ENCODE measurements around the gene SPHK2. TPM values are rescaled to one million over a fixed set of nuclear protein-coding genes. Genes with fewer than 3 reads are reported as not detected.

Gene SPHK2
- total RNA-seq, 2 donors from 2014 or later, result 26.9 to 27.2 TPM

DNA sequence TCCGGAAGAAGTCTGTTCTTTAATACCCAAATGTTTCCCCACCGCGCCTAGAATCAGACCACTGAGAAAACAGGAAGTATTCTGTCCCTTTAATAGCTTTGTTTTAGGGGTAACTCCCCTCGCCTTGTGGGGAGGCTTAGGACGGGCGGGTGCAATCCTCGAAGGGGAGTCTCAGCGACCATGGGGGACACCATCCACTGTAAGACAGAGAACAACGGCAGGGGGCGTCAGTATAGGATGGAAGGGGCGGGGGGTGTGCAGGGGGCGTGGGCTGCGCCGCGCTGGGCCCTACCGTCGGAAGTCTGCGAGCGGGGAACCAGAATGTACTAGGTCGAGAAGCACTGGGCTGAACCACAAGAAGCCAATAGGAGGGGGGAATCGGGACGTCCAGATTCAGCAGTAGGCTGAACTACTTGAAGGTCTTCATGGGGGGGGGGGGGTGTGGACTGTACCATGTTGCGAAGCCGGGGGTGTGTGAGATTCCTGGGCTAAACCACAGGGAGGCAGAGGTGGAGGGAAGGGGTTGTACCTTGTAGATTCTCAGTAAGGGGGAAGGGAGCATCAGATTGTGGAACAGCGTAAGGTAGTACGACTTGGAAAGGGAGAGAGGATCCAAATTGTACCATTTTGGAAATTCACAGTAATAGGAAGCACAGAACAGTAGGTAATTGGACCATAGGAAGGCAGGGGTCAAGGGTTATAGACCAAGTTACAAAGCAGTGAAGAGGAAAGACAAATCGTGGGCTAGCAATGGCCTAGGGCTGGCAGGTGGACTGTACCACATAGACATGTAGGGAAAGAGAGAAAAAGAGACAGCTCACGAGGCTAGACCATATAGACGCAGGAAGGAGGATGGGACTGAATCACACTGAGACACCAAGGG lies 18.9 kb downstream of the SPHK2 start:
- ATAC-seq (replicated peaks in 1 of 2), result peak; percentile 38 to 43
- Mint-ChIP-seq H3K4me3 (peak overlapping the region; percentile 90 to 92), H3K27ac (peak overlapping the region; percentile 74)

DNA sequence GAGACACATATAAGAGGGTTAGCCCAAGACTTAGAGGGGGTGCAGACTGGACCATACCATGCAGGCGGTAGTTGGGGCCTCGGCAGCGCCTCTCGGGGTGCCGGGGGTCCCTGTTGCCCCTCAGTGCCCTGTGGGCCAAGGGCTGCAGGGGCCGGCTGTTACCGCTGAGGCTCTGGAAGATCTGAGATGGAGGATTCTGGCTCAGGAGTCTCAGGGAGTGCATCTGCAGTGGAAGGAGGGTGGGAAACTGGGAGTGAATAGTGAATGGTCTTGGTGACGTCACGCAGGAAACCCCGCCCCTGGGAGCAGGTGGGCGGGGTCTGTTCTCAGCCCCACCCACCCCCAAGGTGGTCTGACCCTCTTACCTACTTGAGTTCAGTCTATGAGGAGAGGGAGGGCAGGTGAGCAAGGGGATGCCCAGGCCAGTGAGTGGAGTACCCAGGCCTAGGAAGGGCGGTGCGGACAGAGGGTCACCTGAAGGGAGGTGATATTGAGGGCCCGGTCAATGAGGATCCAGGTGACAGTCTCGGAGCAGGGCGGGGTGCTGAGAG lies 19.6 kb downstream of the SPHK2 start:
- H3K9me3 Mint-ChIP-seq, result peaks cover 2 to 5% of the 10 kb centered on the region in 2 donors
- no peaks in the 10 kb centered on the region for H3K27me3 Mint-ChIP-seq (ENCODE audit: low read depth)
- H3K36me3 Mint-ChIP-seq (ENCODE audit: insufficient read depth in 2 of 2), result peaks cover 0 to 4% of the 10 kb centered on the region in 2 donors
- peak overlapping the region; percentile 90 to 92 for H3K4me3 Mint-ChIP-seq
- H3K4me1 Mint-ChIP-seq (ENCODE audit: low read depth), result peaks cover 33% of the 10 kb centered on the region
- DNase-seq (no peak), ATAC-seq (replicated peaks in 1 of 2) (no peak)
- H3K27ac Mint-ChIP-seq, result peak overlapping the region; percentile 74

More for the DNA sequence above, 18.9 kb downstream of the SPHK2 start:
- peaks cover 40% of the 10 kb centered on the region for H3K4me1 Mint-ChIP-seq (ENCODE audit: low read depth)
- peak; percentile 84 to 88 for DNase-seq
- no peaks in the 10 kb centered on the region for H3K27me3 Mint-ChIP-seq (ENCODE audit: low read depth)
- H3K36me3 Mint-ChIP-seq (ENCODE audit: insufficient read depth in 2 of 2), result peaks cover 0 to 4% of the 10 kb centered on the region in 2 donors
- H3K9me3 Mint-ChIP-seq, result peaks cover 2 to 5% of the 10 kb centered on the region in 2 donors

DNA sequence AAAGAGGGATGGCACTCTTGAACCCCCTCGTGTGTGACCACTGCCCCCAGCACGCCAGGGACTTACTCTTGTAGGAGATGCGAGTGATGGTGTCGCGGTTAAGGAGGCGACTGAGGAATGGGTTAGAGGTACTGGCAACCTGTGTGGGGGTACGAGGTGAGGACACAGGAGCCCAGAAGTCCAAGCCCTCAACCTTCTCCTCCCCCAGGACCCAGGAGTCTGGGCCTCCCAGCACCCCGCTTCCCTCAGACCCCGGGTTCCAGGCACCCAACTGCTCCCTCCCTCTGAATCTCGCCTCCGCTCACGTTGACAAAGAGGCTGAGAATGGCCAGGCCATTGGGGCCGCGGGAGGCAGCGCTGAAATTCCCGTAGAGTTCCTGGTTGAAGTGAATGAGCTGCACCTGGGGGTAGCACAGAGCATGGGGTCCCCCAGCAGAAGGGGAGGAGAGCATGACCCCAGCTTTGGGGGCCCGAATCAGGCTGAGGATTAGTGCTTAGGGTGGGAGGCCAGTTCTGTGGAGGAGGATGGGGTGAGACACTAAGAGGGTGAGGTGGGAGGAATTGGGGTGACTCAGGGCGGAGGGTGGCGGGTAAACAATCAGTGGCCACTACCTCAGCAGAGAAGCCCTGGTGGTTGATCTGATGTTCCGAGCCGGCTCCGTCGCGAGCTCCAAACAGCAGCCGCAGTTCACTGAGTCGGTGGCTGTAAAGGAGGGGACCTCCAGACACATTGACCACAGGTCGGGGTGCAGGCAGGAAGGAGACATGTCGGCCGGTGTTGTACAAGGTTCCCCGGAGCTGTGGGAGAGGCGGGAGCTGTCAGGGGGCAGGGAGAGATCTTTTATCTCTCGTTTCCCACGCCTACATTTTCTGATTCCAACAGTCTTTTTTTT lies 20.4 kb downstream of the SPHK2 start:
- peaks cover 25% of the 10 kb centered on the region for H3K4me1 Mint-ChIP-seq (ENCODE audit: low read depth)
- H3K27me3 Mint-ChIP-seq (ENCODE audit: low read depth), result no peaks in the 10 kb centered on the region
- H3K4me3 Mint-ChIP-seq, result peak overlapping the region in 1 of 2 donors; percentile 49
- H3K27ac Mint-ChIP-seq, result no peak overlapping the region
- H3K9me3 Mint-ChIP-seq, result peaks cover 2 to 5% of the 10 kb centered on the region in 2 donors
- ATAC-seq (replicated peaks in 1 of 2) (no peak), DNase-seq (no peak)
- peaks cover 0 to 4% of the 10 kb centered on the region in 2 donors for H3K36me3 Mint-ChIP-seq (ENCODE audit: insufficient read depth in 2 of 2)

DNA sequence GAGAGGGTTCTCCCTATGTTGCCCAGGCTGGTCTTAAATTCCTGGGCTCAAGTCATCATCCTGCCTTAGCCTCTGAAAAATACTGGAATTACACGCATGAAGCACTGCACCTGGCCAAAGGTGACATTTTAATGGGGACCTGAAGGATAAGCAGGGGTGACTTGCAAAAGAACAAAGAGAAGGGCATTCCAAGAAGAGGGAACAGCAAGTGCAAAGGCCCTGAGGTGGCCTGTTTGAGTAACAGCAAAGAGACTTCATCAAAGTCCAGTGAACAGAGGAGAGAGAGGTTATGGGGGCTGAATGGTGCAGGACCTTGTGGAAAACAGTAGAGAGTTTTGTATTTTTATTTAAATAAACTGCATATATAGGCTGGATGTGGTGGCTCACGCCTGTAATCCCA lies 22.5 kb downstream of the SPHK2 start:
- ATAC-seq (replicated peaks in 1 of 2) (no peak), DNase-seq (no peak)
- no peaks in the 10 kb centered on the region for H3K27me3 Mint-ChIP-seq (ENCODE audit: low read depth)
- no peak overlapping the region for H3K4me3 Mint-ChIP-seq
- H3K27ac Mint-ChIP-seq, result no peak overlapping the region
- peaks cover 29% of the 10 kb centered on the region for H3K4me1 Mint-ChIP-seq (ENCODE audit: low read depth)
- peaks cover 2 to 5% of the 10 kb centered on the region in 2 donors for H3K9me3 Mint-ChIP-seq
- H3K36me3 Mint-ChIP-seq (ENCODE audit: insufficient read depth in 2 of 2), result peaks cover 0 to 4% of the 10 kb centered on the region in 2 donors

DNA sequence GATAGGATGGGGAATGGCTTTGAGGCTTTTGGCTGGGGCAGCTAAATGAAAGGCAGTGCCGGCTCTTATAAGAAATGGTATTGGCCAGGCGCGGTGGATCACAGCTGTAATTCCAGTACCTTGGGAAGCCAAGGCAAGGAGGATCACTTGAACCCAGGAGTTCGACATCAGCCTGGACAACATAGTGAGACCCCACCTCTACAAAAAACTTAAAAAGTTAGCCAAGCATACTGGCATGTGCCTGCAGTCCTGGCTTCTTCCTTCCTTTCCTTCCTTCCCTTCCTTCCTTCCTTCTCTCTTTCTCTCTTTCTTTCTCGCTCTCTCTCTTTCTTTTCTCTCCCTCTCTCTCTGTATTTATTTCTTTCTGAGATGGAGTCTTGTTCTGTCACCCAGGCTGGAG lies 23.6 kb downstream of the SPHK2 start:
- Mint-ChIP-seq H3K27ac (no peak overlapping the region), H3K9me3 (peaks cover 2 to 5% of the 10 kb centered on the region in 2 donors), H3K4me3 (no peak overlapping the region), H3K27me3 (ENCODE audit: low read depth) (no peaks in the 10 kb centered on the region), H3K4me1 (ENCODE audit: low read depth) (peaks cover 36% of the 10 kb centered on the region), H3K36me3 (ENCODE audit: insufficient read depth in 2 of 2) (peaks cover 0 to 4% of the 10 kb centered on the region in 2 donors)
- DNase-seq (no peak), ATAC-seq (replicated peaks in 1 of 2) (no peak)

DNA sequence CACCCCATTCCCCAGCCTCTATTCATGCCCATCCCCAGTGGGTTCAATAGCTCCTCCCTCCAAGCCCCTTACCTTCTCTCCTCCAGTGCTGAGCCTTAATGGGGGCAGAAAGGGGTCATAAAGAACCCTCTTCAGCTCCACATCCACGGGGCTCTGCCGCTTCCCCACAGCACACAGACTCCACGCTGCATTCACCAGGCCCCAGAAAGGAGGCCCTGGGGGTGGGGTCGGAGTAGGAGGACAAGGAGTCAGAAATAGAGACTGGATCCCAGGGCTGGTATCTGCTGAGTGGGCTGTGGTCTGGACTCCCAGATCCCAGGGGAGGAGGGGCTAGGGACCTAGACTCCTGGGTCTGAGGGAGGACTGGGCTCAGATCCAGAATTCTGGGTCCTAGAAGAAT lies 25.0 kb downstream of the SPHK2 start:
- Mint-ChIP-seq H3K9me3 (no peaks in the 10 kb centered on the region), H3K36me3 (ENCODE audit: insufficient read depth in 2 of 2) (no peaks in the 10 kb centered on the region), H3K27me3 (ENCODE audit: low read depth) (no peaks in the 10 kb centered on the region), H3K27ac (no peak overlapping the region), H3K4me1 (ENCODE audit: low read depth) (peaks cover 34% of the 10 kb centered on the region), H3K4me3 (no peak overlapping the region)
- no peak for ATAC-seq (replicated peaks in 1 of 2)
- no peak for DNase-seq

DNA sequence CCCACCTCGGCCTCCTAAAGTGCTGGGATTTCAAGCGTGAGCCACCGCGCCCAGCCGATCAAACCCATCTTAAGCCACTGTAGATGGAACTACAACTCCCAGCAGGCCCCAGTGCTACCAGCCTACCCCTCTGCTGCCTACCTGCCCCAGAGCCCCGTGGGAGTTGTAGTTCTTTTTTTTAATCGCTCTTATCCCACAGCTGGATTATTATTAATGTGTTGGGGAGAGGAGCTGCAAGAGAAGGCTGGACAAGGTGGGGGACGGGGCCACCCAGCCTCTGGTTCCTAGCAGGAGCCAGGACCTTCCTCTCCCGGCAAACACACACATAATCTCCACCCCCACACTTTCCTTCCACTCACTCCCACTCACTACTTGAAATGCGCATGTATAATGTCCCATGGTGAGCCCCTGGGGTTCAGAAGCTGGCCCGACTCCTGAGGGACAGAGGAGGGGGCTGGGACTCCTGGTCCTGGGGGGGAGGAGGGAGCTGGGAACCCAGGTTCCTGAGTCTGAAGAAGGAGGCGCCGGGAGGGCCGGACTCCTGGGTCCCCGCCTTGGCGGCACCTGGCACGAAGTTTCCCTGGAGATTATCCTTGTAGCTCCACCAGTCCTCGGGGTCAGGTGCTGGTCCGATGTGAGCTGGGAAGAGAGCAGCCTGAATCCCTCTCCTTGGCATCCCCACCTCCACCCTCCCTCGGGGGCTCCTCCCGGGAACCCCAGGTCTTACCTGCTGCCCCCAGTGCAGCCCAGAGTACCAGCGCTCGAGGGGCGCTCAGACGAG lies 25.7 kb downstream of the SPHK2 start:
- DNase-seq (peak; percentile 78 to 82), ATAC-seq (replicated peaks in 1 of 2) (peak; percentile 69 to 71)
- Mint-ChIP-seq H3K4me3 (peak overlapping the region; percentile 94 to 98), H3K4me1 (ENCODE audit: low read depth) (peaks cover 40% of the 10 kb centered on the region), H3K36me3 (ENCODE audit: insufficient read depth in 2 of 2) (no peaks in the 10 kb centered on the region), H3K27me3 (ENCODE audit: low read depth) (no peaks in the 10 kb centered on the region), H3K9me3 (no peaks in the 10 kb centered on the region), H3K27ac (peak overlapping the region; percentile 11)

DNA sequence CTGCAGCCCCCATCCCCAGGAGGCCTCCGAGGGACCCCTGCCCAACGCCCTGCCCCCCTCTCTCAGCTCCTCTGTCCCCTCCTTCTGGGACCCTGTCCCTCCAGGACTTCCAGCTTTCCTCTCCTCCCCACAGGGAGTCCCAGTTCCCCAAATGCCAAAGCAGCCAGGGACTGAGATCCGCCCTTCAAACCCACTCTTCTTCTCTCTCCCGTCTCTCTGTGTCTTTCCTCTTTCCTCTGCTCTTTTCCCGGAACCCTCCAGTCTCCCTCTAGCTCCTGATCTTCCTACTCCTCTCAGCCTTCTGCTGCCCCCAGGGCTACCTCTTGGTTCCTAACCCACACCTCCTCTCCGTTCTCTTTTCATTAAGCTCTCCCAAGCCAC lies 26.3 kb downstream of the SPHK2 start:
- Mint-ChIP-seq H3K9me3 (no peaks in the 10 kb centered on the region), H3K27me3 (ENCODE audit: low read depth) (no peaks in the 10 kb centered on the region), H3K36me3 (ENCODE audit: insufficient read depth in 2 of 2) (no peaks in the 10 kb centered on the region), H3K4me1 (ENCODE audit: low read depth) (peaks cover 40% of the 10 kb centered on the region), H3K4me3 (peak overlapping the region; percentile 94 to 98), H3K27ac (peak overlapping the region; percentile 68)
- ATAC-seq (replicated peaks in 1 of 2), result peak in 1 of 2 donors; percentile 0
- no peak for DNase-seq

DNA sequence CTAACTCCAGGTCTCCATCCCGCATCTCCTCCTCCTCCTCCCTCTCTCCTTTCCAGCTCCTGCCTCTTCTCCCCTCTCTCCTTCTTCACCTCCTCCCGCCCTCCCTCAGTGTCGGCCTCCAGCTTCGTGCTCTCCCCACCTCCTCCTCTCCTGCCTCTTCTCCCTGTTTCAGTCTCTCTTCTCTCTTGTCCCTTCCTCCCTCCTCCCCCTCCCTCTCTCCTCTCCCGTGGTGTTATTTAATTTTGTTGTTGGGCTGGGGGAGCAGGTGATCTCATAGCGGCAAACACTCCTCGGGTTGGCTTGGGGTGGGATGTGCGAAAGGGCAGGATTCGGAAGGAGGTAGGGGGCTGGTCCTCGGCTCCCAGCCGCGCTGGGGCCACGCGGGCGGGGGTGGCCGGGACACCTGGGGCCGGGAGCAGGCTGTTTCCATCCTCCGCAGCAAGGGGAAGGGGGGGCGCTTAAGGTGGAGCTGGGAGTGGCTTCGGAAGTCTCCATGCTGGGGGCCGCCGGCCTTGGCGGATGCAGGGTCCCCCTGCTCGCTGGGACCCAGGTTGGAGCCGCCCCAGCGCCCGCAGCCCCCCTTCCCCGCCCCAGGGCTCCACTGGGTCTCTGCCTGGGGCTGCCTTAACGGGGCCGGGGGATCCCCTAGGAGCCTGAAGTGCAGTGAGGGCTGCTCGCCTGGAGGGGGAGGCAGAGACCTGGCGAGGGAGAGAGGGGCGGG lies 26.9 kb downstream of the SPHK2 start, which contains the start of gene CA11:
Gene CA11, minus strand, starts transcription at position 187 of the 721 bp plus-strand sequence. CDS start 555 bp downstream, outside the sequence.
- DNase-seq (peak; percentile 94 to 95), ATAC-seq (replicated peaks in 1 of 2) (peak; percentile 88)
- Mint-ChIP-seq H3K9me3 (no peaks in the 10 kb centered on the region), H3K36me3 (ENCODE audit: insufficient read depth in 2 of 2) (no peaks in the 10 kb centered on the region), H3K4me3 (peak within 1 kb of the TSS; percentile 94 to 98), H3K4me1 (ENCODE audit: low read depth) (peaks cover 44% of the 10 kb centered on the region), H3K27me3 (ENCODE audit: low read depth) (no peaks in the 10 kb centered on the region), H3K27ac (peak within 1 kb of the TSS; percentile 68)

DNA sequence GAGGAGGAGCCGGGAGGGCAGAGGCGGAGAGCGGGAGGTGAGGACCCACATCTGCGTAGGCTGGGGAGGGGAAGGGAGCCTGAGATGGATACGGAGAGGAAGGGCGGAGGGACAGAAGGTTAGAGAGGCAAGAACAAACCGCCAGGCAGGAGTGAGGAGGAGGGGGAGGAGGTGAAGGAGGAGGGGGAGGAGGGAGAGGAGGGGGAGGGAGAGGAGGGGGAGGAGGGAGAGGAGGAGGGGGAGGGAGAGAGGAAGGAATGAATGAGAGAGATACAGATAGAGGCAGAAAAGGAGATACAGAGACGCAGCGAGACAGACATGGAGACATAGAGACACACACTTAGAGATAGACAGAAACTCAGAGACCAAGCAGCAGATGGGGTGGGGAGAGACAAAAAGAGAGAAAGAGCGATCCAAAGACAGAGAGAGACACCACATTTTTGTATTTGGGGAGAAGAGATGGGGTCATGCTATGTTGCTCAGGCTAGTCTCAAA lies 27.5 kb downstream of the SPHK2 start:
- H3K4me1 Mint-ChIP-seq (ENCODE audit: low read depth), result peaks cover 48% of the 10 kb centered on the region
- H3K27ac Mint-ChIP-seq, result peak overlapping the region; percentile 3
- H3K27me3 Mint-ChIP-seq (ENCODE audit: low read depth), result no peaks in the 10 kb centered on the region
- no peak for DNase-seq
- peak overlapping the region; percentile 94 to 98 for H3K4me3 Mint-ChIP-seq
- no peaks in the 10 kb centered on the region for H3K36me3 Mint-ChIP-seq (ENCODE audit: insufficient read depth in 2 of 2)
- H3K9me3 Mint-ChIP-seq, result no peaks in the 10 kb centered on the region
- no peak for ATAC-seq (replicated peaks in 1 of 2)

DNA sequence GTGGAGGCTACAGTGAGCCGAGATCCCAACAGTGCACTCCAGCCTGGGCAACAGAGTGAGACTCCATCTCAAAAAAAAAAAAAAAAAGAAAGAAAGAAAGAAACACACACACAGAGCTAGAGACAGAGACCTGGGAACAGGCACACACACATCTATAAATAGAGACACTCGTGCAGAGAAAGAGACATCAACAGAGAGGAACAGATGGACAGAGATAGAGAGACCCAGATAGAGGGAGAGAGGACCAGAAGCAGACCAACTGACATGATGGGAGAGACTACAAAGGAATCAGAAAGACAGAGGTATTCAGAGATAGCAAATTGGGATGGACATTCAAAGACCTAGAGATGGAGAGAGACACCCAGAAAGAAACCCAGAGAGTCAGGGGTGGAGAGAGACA lies 28.8 kb downstream of the SPHK2 start:
- H3K36me3 Mint-ChIP-seq (ENCODE audit: insufficient read depth in 2 of 2), result no peaks in the 10 kb centered on the region
- peak overlapping the region in 1 of 2 donors; percentile 0 for H3K4me3 Mint-ChIP-seq
- ATAC-seq (replicated peaks in 1 of 2), result no peak
- DNase-seq, result no peak
- H3K27me3 Mint-ChIP-seq (ENCODE audit: low read depth), result no peaks in the 10 kb centered on the region
- no peak overlapping the region for H3K27ac Mint-ChIP-seq
- H3K4me1 Mint-ChIP-seq (ENCODE audit: low read depth), result peaks cover 48% of the 10 kb centered on the region
- H3K9me3 Mint-ChIP-seq, result no peaks in the 10 kb centered on the region
